T47D (cell line): ENCODE measurements around the gene SHOC2.

ENCODE experiments used
- DNase-seq, 2 experiments: peaks; one replicate each; pipeline versions ENCODE4 v3.0.0 to v3.0.0-alpha.2; 2011 to 2012; ENCODE audit warnings: low read depth in 1 of 2, low spot score in 1 of 2
- JUND ChIP-seq: IDR thresholded peaks from 2 replicates; pipeline ENCODE4 v1.6.1; 2012; ENCODE audit warnings: low read depth
- in situ Hi-C: cut with HindIII; loops from 2 replicates; pipeline ENCODE4 v1.10.0; 2016; ENCODE audit warnings: low sequenced_read_pairs, low pct_unique_long_range_greater_than_20kb

SHOC2 gene

DNA sequence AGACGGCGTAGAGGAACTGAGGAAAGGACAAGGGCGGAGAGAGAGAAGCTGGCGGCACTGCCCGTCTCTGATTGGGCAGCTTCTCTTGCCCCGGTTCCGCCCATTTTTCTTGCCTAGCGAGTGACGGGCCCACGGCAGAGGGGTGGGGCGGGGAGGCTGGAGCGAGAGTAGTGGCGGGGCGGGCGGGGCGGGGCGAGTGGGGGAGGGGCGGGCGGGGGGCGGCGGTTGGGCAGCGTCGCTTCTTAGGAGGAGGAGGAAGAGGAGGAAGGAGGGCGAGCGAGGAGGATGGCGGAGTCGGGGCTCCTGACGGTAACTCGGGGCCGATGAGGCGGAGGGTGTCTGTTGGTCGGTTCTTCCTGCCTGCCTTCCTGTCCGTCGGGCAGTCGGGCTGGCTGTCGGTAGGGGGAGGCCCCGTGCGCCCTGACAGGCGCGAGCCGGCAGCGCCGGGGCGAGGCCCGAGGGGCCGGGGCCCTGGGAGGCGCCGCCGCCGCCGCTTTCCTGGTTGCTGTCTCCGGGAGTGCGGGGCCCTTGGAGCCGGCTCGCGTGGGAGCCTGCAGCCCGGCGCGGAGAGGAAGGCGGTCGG, at the start of gene SHOC2:
Gene SHOC2 (plus strand): TSS at position 256 of the 583 bp plus-strand sequence. CDS start 44,755 bp downstream, outside the sequence.
- in situ Hi-C loops, result no loop called here
- no peak for TF ChIP-seq JUND
- no peak for DNase-seq

DNA sequence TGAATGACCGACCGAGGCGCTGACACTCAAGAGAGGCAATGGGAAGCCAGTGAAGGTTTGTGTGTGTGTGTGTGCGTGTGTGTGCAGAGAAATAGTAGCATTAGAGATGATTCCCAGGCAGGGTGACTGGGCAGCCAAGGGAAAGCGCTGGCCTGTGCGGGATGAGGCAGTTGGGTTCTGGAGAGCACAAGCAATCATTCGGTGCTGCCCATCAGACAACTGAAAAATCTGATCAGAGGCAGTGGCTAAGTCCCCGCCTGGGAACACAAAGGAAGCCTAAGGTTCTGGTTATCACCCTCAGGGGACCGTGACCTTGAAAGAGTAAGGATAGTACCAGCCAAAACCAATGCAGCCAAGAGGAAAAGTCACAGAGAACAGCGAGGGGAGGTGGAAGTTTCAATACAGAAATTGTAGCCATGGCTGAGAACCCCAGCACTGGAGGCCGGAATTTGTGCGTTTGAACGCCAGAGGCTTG, 48.5 kb upstream of the SHOC2 start:
- peak in 1 of 2 experiments; percentile 55 for DNase-seq
- no peak for TF ChIP-seq JUND
- in situ Hi-C loops, result no loop called here

DNA sequence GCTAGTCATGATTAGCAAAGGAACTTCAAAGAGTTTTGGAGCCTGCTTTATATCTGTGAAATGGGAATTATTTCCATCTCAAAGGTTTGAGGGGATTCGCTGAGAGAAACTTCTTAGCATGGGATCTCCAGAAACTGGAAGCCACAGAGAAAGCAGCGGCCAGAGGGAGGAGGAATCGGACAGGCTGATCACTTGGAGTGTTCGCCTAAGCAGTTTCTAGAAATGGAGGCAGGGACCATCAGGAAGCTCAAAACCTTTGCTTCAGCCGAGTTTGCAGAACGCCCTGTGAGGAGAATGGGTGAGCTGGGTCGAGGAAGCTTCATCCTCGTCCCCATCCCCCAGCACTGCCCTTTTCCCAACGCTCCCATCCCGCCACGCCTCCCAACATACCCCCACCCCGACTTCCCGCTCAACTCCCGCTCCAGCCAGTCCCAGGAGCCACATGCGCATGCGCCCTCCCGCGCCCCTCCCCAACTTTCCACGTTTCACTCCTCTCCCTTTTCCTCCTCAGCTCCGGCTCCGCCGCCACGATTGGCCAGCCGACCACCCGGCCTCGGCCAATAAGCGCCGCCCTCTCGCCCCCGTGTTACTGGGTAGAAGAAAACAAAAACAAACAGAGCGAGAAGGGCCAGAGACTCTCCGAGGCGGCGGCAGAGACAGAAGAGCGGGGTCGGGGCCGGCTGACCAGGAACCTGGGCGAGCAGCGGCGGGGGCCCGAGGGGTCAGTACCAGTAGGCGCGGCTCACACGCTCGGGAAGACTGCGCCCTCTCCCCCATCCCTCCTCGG, 47.9 kb upstream of the SHOC2 start, which contains the start of gene PDCD4:
Gene PDCD4 (plus strand): TSS at position 631 of the 787 bp plus-strand sequence. CDS start 4,100 bp downstream, outside the sequence.
- in situ Hi-C loops, result no loop called here
- no peak for TF ChIP-seq JUND
- peak; percentile 38 to 98 for DNase-seq

DNA sequence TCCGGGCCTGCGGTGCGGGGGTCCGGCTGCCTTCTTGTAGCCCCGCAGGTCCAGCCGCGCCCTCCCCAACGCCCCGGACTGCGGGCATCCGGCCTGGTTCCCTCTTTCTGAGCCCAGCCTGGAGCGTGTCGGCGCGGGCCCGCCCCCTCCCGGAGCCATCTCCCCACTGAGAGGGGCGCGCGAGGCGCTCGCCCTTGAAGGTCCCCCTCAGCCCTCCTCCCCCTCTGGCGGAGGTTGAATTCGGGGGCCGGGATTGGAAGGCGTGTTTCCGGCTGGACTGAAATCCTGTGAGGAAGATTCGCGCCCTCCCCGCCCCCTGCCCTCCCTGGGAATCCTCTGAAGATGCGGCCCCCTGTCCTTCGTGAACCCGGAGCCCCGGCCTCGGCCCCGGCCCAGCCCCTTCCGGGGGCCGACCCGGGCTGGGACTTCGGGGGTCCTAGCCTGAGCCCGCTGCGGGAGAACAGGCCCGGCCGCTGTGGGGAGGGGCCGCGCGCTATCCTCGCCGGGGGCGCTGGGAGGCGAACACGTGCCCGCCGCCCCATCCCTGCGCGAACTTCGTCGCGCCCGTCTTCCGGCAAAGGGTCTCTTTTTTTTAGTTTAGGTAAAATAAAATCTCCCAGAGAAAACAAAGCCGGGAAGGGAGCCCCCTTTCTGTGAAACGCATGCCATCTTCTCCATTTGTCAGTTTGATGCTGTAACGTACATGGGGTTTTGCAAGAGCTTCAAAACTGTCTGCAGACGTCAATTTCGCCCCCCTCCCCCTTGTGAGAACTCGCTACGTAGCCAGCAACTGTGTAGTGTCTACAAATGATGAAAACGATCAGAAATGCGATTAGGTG, 47.0 kb upstream of the SHOC2 start:
- DNase-seq, result peak in 1 of 2 experiments; percentile 94
- in situ Hi-C loops, result no loop called here
- TF ChIP-seq JUND, result 0 out of 2 replicates have a peak, but pooled peaks have one; percentile 19

DNA sequence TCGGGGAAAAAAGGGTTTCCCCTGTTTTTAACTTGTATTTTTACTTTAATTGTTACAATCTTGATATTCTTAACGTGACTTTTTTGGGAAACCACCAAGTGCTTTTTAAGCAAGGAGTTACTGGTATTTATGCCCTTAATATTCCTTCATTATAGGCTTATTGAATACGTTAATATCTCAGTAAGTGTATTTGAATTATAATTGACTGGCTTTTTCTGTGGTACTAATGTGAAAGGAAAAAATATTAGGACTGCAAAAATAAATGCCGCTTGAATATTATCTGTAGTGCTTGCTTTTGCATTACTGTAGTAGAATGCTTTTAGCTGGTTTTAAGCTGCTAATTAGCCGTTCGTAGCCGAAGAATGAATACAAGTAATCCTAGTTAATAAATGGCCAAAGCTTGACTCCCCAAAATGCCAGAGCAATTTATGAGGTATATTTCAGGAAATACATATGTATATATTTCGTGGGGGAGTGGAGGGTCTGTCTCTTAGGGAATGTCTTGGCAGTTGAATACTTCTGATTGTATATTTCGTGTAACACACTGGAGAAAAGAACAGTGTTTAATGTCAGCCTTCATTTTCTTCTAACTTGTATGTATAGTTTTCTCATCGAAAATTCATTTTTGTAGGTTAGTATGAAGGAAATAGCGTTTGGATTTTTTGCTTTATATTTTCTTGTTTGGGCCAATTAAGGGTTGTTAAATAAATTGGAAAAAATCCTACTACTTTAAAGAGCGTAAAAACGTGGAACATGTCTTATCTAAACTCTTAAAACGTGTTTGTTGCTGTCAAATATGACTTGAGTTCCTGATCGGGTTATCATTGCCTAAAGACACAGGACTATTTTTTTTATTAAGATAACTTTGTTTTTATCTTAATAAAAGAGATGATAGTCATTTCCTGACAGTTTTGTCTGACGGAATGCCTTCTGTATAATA, 46.1 kb upstream of the SHOC2 start:
- TF ChIP-seq JUND, result no peak
- in situ Hi-C loops, result no loop called here
- no peak for DNase-seq

DNA sequence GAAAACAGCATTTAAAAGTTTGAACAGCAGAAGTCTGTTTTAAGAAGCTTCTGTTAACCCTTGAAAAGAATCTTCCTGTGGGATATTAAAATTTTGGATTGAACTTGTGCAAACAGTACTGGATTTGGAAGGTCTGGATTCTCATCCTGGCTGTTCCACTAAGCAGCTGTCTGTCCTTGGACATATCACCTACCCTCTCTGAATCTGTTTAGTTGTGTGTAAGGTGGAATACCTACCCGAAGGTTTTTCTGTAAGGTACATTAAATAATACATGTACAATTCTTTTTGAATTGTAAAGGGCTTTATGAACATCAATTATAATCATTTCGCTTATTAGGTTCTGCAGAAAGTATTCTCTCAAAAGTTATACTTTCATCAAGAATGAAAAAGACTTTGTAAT, 45.5 kb upstream of the SHOC2 start:
- TF ChIP-seq JUND, result no peak
- DNase-seq, result peak in 1 of 2 experiments; percentile 59
- in situ Hi-C loops, result no loop called here

DNA sequence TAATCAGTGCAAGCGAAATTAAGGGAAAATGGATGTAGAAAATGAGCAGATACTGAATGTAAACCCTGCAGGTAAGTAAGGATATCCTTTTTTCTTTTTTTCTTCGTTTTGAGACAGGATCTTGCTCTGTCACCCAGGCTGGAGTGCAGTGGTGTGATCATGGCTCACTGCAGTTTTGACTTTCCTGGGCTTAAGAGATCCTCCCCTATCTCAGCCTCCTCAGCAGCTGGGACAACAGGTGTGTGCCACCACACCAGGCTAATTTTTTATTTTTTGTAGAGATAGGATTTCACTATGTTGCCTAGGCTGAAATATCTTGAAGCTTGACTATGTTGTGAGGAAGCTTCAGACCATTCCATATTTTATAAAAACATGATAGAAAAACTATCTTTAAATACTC, 43.4 kb upstream of the SHOC2 start:
- in situ Hi-C loops, result no loop called here
- no peak for TF ChIP-seq JUND
- DNase-seq, result no peak

DNA sequence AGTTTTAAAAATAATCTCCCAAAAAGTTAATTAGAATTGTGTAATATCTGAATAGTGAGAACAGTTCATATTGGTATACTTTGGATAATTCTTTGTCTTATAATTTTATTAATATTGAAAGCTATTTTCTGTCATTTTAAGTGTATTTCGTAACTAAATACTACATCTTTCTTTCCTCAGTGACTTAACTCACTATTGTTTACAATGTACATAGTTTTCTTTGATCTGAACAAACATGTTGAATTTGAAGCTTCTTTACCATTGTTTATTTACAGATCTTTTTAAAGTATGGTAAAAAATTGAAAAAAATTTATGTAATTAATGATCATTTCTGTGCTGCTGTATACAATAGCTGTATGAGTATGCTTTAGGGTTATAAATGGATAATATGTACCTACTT, 42.6 kb upstream of the SHOC2 start:
- TF ChIP-seq JUND, result no peak
- DNase-seq, result no peak
- in situ Hi-C loops, result no loop called here

DNA sequence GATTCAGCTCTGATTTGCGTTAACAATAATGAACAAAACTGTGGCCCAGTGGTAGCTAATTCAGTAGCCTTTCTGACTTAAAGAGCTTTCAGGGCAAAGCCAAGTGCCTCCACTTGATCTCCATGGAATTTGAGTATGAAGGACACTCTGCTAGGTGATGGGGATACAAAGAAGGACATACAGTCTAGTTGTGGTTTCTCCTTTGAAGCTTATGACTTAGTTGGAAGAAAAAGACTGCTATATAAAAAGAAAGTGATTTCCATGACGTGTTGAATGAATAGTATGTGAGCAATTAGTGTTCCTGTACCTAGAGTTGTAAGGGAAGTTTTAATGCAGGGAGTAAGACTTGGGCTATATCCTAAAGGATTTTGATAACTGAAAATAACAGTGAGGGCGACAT, 39.4 kb upstream of the SHOC2 start:
- TF ChIP-seq JUND, result no peak
- in situ Hi-C loops, result no loop called here

DNA sequence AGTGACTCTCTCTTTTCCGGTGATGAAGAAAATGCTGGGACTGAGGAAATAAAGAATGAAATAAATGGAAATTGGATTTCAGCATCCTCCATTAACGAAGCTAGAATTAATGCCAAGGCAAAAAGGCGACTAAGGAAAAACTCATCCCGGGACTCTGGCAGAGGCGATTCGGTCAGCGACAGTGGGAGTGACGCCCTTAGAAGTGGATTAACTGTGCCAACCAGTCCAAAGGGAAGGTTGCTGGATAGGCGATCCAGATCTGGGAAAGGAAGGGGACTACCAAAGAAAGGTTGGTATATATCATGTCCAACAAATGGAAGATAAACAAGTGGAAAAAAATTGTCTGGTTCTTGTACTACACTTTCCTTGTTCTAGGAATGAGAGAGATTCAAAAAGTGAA, 38.2 kb upstream of the SHOC2 start:
- peak in 1 of 2 experiments; percentile 78 for DNase-seq
- in situ Hi-C loops, result no loop called here
- no peak for TF ChIP-seq JUND

More for the DNA sequence above, 39.4 kb upstream of the SHOC2 start:
- DNase-seq, result peak in 1 of 2 experiments; percentile 52

DNA sequence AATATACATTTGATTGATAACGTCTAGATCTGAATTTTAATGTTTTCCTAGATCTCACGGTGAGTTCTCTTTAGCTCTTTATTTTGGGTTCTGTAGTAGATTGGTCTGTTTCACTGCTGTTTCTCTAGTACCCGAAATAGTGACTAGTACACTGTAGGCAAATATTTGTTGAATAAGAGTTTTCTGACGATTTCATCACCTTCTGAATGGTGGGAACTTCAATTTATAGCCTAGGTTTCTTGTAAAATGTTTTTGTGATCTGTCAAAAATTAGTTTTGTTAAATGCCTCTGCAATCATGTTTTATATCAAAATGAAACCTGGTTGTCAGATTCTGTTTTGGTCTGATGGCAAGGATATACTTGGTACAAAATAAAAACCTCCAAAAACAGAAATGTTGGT, 37.5 kb upstream of the SHOC2 start:
- TF ChIP-seq JUND, result no peak

More for the DNA sequence above, 37.5 kb upstream of the SHOC2 start:
- in situ Hi-C loops, result no loop called here
- peak in 1 of 2 experiments; percentile 57 for DNase-seq
